HG02678 (cell line): ENCODE results near the gene RSU1.
"Not testable (repeated sequence)": the region's sequence is repeated elsewhere in the genome, so short reads cannot be mapped to it uniquely, and the experiment has no call there.

Source experiments
- ATAC-seq: cut with Tn5 transposase; IDR thresholded peaks from one replicate; pipeline ENCODE4 v1.9.1; 2021; ENCODE audit warnings: mild to moderate bottlenecking, moderate library complexity; ENCODE audit not compliant: unreplicated experiment

Gene RSU1

GRCh38 chr10:16817125-16818019 lies at the start of gene RSU1:
Gene RSU1 (minus strand): TSS chr10:16817424. CDS start chr10:16817081, 343 bp downstream.
- peak; percentile 99 for ATAC-seq

GRCh38 chr10:16866541-16867275 lies 49.5 kb upstream of the RSU1 start:
- no peak for ATAC-seq

DNA sequence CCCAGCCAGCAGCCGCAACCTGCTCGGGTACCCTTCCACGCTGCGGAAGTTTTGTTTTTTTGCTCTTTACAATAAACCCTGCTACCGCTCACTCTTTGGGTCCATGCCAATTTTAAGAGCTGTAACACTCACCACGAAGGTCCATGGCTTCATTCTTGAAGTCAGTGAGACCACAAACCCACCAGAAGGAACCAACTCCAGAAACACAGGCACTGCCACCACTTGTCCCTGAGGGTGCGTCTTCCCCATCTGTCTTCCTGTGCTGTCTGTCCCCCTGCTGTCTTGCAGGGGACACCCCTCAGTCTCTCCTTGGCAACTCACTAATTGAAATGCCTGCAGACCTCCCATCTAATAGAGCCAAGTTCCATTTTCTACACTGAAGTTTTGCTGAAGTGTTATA lies 48.5 kb upstream of the RSU1 start:
- no peak for ATAC-seq

DNA sequence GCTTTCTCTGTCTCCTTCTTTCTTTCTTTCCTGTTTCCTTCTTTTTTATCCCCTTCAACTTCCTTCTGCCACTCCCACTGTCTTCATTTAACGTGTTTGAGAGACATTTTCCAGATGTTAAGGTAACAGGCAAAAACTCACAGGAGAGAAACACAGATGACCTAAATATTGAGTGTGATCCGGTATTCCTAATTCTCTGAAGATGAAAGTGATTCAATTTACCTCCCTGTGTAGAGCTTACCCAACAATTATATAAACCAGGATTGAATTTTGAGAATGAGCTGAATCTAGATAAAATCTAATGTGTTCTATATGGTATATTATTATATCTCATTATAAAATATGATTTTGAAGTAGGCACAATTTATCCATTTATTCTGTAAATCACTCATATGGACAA lies 46.5 kb upstream of the RSU1 start:
- no peak for ATAC-seq

GRCh38 chr10:16857419-16857818 lies 40.2 kb upstream of the RSU1 start:
- no peak for ATAC-seq

DNA sequence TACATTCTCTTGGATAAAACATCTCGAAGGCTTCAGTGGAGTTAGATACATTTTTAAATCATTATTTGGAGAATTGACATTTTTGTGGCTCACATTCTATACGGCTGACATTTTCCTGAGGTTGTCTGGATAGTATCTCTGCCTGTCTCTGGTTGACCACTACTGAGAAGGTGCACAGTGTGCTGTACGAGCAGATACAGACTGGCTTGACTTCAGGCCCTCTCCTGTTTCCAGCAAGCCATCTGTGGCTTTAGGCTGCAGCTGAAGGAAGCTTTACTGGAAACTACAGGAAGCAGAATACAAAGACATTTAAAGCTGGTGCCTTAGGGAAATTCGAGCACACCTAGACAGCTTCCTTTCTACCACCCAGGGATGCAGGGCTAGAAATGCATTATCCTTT lies 39.3 kb upstream of the RSU1 start:
- no peak for ATAC-seq

DNA sequence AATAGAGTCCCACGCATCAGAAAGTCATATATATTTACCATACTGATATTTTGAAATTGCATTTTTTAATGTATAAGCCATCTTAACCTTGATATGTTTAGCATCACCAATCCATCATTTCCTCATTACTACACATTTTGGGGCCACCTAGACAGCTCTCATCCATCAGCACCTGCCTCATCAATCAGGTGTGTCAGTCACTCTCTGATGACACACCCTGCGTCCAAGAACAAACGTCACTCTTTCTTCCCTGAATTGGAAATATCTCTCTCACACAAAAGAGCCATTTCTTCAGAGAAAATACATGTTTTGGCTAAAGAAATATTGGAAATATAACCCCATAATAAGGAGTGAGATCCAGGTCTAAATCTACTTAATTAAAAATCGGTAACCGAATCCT lies 38.9 kb upstream of the RSU1 start:
- ATAC-seq: no peak

- no peak for ATAC-seq
Observed at GRCh38 chr10:16854623-16855022, 37.4 kb upstream of the RSU1 start.

- ATAC-seq: no peak
Observed at GRCh38 chr10:16853809-16854208, 36.6 kb upstream of the RSU1 start.

GRCh38 chr10:16853201-16853600 lies 36.0 kb upstream of the RSU1 start:
- ATAC-seq: no peak

DNA sequence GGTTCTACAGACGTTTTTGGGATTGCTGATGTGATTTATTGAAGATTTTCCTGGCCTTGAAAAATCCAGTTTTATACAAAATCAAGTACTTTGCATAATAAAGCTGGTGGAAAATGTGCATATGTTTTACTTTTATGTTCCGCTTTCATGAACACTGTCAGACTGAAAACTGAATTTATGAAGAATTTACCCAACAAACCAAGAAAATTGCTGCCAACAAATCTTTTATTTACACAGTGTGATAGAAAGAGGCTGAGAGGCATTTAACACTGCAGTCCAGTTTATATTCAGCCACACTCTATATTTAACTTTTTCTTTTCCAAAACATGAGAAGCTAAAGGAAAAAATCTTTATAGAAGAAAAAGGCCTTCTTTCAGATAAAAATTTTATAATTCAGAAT lies 35.4 kb upstream of the RSU1 start:
- no peak for ATAC-seq

DNA sequence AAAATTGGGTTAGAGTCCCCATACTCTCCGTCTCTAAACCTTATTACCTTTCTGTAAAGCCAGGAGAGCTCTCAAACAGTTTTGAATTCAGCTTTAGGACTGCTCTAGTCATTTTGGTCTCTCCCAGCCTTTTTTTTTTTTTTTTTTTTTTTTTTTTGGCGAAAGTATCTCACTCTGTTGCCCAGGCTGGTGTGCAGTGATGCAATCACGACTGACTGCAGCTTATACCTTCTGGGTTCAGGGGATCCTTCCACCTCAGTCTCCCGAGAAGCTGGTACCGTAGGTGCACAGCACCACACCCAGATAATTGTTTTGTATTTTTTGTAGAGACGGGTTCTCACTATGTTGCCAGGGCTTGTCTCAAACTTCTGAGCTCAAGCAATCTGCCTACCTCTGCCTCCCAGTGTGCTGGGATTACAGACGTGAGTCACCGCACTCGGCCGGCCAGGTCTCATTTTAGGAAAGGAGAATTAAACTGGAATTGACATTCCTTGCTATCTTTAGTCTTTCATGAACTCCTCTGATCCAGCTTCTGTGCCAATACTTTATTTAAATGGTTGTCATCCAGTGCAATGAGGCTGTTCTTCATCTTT lies 31.4 kb upstream of the RSU1 start:
- no peak for ATAC-seq

GRCh38 chr10:16847644-16848043 lies 30.4 kb upstream of the RSU1 start:
- ATAC-seq: no peak

- no peak for ATAC-seq
Observed at GRCh38 chr10:16845248-16845647, 28.0 kb upstream of the RSU1 start.

DNA sequence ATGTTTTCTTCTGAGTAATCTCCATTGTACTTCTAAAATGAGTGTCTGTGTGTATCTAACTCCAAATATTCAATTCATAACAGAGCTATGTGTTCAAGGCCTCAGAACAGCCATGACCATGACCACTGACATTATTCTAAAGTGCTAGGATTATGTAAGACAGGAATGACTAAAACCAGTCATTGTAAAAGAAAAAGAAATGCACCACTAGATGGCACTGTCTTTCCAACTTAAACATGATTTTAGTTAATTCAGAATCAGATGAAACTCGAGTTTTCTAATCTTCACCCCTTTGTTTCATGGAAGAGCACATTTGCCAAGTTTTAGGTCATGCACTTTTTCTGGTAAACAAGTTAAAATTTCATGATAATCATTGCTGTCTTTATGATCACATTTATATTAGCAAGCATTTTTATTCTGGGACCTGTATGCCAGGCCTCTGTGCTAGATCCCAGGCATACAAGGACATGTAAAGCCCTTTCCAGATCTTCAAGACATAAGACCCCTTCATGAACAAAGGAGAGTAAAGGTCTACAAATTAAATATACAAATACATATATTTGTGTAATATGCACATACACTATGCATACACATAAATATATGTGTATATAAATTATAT lies 26.1 kb upstream of the RSU1 start:
- ATAC-seq: no peak

GRCh38 chr10:16835228-16835627 lies 18.0 kb upstream of the RSU1 start:
- no peak for ATAC-seq

DNA sequence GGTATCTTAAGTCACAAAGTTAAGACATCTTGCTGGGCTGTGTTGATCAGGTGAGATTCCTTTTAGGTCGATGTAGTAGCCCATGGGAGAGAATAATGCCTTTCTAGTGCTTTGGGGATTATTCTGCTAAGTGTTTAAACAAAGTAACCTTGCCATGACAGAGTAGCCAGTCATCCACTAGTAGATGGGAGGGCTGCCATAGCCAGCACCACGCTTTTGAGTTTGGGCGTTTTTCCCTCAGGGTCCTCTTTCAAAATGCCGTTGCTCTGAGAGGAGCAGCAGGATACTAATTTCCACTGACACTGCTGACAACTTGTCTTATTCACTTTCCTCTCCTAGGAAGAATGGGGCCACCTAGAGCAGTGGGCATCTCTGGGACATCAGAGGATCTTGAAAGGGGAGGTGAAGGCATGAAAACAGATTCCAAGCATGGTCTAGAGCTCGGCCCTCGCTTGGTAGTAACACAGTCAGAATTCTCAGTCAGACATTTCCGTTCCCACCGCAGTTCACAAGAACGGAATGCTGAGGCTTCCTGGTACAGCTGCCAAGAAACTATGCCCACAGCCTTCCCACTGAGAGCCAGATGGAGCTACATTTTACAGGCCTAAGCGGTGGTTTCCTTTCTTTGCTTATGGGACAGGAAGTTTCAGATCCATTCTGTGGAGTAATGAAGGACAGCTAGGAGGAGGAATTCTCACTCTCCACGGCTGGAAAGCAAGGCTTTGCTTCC lies 15.3 kb upstream of the RSU1 start:
- ATAC-seq: no peak

DNA sequence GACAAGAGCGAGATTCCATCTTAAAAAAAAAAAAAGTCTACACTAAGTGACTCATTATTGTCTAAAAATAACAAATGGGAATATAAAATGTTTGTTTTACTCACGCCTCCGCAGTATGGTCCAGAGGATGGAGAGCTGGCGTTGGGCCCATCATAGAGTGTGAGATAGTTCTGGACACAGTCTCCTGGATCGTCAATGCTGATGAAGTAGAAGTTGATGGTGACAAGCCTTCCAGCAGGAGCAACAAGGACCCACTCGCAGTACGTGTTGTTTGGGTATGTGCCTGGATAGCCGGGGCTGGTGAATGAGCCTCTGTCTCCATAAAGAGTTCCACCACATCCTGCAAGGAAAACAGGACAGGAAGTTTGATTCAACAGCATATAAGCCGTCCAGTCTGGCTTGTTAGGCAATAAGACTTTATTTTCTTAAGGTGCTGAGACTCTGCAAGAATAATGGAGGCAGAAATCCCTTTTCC lies 11.5 kb upstream of the RSU1 start:
- no peak for ATAC-seq

DNA sequence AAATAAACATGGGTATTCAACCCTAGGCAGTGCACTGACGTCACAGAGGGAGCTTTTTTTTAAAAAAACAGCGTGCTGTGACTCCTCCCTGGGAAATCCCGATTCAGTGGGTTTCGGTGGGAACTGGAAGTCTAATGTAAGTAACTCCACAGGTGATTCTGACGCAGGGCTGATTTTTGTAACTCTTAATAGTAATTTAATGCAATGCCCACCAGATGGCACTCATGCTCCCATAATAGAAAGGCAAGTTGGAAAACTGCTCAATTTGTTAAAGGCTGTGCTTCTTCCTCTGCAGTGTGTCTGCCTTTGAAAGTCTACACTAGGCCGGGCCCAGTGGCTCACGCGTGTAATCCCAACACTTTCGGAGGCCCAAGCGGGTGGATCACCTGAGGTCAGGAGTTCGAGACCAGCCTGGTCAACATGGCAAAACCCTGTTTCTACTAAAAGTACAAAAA lies 10.9 kb upstream of the RSU1 start:
- ATAC-seq: peak; percentile 84

GRCh38 chr10:16827474-16827873 lies 10.2 kb upstream of the RSU1 start:
- not testable (repeated sequence) for ATAC-seq
